Activated gamma-delta T cell treated with anti-CD3 and anti-CD28 coated beads, Interleukin-2, amount 50 U/mL, for 16 hours (primary cell): ENCODE results near the gene PLXDC2.
"Not testable (repeated sequence)": the region's sequence is repeated elsewhere in the genome, so short reads cannot be mapped to it uniquely, and the experiment has no call there.

Source experiments
- DNase-seq: peaks from one replicate; pipeline ENCODE4 v3.0.0-alpha.2; 2020; ENCODE audit warnings: low read depth

PLXDC2 gene

DNA sequence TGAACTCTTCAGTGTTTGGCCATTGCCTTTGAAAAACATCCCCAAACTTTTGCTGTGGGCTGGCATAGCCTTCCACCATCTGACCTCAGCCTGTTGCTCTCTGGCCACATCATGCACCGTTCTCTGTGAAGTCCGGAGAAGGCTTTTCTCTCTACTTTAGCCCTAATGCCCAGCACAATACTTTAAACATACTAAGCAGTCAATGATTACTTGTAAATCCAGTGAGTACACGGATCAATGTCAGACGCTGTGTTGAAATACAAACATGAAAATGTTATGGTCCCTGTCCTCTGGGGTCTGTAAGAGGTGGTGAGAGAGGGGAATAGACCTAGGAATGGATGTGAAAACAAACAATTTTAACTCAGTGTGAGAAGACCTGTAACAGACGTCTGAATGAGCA lies 297.9 kb downstream of the PLXDC2 start:
- DNase-seq, result no peak

DNA sequence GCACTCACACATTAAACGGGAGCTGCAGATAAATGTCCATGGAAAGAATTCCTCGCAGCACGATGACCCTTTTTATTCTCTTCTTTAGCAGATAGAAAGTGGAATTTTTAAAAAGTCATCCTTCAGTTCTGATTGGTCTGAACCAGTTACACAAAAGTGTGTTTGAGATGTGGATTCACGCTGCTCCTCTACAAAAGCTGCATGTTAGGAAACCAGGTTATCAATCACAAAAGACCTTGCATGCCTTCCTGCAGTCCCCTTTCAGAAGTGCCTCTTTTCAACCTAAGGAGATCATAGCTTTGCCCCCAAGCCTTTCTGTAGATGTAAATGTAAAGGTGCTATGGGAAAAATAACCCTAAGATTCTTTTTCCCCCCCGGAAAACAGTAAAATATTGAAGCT lies 299.7 kb downstream of the PLXDC2 start:
- no peak for DNase-seq

DNA sequence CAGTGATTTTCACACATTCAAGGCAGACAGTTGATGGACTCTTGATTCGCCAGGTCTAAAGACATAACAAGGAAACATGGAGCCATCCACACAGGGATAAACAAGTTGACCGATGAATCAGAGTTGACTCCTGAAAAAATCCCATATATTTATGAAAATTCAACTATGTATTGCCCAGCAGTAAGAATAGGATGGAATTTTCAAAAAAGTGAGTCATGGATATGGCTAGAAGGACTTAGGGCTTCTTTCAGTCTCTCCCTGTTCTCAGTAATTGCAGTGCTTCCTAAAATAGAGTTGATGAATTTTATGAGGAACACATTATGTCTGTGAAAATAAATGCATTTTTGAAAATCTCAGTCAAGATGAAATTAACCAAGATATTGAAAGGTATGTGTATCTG lies 301.2 kb downstream of the PLXDC2 start:
- DNase-seq, result no peak

DNA sequence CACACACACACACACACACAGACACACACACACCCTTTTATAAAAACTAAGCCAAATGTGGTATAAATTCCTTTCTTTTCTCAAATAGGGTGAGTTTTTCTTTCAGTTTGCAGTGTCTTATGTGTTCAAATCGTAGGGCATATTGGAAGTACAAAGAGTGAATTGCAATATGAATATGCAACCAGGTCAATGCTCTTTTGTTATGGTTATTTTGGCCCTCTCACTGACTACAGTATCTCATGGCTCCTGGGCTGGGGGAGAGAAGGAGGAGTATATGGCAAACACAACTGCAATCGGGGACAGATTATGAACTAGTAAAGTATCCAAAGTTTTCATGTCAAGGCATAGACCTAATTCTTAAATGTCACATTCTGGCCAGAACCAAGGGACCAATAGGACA lies 301.9 kb downstream of the PLXDC2 start:
- DNase-seq, result no peak

DNA sequence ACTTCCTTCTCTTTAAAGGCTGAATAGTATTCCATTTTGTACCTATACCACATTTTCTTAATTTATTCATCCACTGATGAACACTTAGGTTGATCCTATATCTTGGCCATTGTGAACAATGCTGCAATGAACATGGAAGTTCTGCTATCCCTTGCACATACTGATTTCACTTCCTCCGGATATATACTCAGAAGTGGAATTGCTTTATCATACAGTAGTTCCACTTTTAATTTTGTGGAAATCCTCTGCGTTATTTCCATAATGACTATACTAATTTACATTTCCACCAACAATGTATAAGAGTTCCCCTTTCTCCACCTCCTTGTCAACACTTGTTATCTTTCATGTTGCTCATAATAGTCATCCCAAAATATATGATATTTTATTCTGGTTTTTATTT lies 312.6 kb downstream of the PLXDC2 start:
- no peak for DNase-seq

DNA sequence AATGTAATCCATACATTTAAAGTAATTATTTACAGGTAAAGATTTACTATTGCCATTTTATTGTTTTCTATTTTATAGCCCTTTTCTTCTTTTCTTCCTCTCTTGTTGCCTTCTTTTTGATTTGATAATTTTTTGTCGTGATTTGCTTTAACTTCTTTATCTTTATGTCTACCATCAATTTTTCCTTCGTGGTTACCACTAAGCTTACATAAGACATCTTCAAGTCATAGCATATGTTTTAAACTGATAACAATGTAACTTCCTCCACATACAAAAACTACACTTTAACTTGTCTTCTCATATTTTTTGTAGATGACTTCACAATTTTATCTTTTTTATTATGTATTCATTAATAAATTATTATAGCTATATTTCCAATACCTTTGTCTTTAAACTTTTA lies 316.6 kb downstream of the PLXDC2 start:
- DNase-seq, result no peak

DNA sequence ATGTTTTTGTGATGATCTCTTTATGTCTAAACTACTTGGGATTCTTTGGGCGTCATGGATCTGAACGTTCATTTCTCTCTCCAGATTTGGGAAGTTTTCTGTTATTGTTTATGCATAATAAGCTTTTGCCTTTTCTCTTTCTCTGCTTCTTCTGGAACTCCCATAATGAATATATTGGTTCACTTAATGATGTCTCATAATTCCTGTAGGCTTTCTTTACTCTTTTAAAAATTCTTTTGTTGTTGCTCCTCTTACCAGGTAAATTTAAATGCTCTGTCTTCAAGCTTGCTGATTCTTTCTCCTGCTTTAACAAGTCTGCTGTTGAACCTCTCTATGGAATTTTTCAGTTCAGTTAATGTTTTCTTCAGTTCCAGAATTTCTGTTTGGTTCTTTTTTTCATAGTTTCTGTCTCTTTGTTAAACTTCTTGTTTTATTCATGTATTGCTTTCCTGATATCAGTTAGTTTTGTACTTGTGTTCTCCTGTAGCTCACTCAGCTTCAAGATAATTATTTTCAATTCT lies 317.5 kb downstream of the PLXDC2 start:
- DNase-seq, result no peak

DNA sequence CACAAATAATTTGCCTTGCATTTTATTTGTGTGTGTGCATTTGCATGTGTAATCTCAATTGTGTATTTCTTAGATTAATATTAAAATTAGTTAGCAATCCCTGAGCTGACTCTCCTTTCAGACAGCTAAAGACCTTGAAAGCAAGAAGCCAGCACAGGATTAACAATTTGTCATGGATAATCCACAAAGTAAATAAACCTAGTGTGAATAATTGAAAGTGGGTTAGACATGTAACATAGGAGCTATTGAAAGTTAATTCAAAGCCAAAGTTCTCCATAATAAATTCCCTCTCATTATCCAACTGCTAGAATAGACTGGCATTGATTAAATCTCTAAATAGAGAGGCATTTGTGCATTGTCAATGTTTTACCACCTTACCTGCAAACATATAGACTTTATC lies 326.1 kb downstream of the PLXDC2 start:
- DNase-seq, result no peak

DNA sequence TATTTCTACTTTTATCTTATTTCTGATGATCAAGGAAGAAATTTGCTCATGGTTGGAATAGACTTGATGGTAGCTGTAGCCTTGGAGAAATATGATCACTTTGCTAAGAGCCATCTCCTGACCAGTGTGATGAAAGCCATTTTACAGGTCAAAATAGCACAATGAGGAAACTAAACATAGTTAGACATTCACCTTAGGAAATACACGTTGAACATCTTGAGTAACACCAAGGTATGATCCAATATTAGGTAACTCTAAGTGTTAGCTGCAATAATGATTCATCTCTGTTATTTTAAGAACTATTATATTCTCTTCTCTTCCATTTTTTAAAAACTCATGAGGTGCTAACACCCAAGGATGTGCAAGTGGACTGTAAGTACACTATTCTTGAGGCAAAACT lies 328.0 kb downstream of the PLXDC2 start:
- DNase-seq, result no peak

DNA sequence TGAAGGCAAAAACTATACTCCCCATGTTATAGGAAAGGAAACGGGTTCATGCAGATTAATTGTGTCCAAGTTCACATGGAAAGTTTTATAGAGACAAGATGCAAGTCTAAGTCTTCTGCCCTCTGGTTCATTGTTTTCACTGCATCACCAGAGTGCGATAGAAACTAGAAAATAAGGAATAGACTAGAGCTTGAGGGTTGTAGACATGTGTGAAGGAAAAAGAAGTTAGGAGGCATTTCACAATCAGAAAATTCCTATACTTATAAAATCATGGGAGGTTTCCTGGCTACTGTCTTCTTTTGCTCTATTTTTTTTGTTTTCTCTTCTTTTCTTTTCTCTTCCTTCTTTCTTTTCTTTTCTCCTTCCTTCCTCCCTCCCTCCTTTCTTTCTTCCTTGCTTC lies 329.8 kb downstream of the PLXDC2 start:
- no peak for DNase-seq

DNA sequence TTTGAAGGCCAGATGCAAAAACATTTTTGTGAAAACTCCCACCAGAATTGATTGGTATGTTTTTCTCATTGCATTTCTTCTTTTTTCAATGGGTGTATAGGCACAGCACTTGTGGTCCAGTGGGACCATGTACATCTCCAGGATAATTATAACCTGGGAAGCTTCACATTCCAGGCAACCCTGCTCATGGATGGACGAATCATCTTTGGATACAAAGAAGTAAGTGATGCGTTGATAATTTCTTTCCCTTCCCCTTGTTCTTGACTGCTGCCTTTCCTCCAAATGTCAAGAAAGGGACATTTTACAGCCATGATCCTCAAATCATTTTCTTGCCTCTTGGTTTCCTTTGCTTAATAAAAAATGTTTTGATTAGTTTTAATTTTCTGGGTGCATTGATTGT lies 331.5 kb downstream of the PLXDC2 start:
- no peak for DNase-seq

DNA sequence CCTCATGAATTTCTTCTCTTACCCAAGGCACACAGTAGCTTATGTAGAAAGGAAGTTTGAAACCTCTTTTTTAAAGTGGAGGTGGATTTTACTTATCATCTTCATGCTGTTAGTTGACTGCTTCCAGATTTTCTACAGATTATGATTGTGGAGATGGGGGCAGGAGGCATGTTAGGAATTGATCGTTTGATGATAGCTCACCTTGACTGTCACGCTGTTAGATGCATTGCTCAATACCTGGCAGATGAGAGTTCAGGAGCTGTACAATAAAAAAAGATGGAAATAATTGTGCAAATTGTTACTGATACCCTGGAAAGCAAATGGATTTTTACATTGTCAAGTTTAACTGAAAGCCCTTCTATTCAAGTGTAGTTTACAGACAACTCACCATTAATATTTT lies 340.3 kb downstream of the PLXDC2 start:
- no peak for DNase-seq

DNA sequence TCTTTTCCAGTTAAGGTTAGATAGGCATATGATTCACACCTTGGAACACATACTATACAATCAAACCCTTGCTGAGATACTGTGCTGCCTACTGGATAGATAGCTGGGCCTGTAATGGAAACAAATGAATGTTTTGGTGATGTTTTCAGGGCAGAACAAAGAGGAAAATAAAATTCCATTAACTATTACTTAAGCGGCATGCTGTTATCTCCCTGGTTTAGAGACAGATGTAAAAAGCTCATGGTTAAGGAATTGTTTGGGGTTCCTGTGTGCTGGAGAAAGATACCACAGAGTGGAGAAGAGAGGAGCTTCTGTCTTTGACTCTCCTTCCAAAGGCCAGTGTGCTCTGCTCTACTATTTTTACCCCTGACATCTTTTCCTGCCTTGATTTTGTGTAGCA lies 341.1 kb downstream of the PLXDC2 start:
- no peak for DNase-seq

DNA sequence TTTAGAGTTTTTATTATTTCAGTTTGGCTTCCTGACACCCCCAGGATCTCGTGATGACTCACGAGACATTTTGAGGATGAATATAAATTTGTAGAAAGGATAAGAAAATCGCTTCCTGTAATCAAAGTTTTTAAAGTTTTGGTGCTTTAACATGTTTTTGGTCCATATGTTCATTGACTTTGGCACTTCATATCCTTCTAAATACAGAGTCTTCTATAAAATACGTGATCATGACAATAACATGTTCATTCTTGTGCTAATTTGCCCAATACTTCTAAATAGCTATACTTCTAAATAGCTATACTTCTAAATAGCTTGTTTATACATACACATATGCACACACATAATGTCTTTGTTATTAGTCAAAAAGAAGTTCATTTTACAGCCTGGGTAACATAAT lies 341.9 kb downstream of the PLXDC2 start:
- DNase-seq, result no peak

DNA sequence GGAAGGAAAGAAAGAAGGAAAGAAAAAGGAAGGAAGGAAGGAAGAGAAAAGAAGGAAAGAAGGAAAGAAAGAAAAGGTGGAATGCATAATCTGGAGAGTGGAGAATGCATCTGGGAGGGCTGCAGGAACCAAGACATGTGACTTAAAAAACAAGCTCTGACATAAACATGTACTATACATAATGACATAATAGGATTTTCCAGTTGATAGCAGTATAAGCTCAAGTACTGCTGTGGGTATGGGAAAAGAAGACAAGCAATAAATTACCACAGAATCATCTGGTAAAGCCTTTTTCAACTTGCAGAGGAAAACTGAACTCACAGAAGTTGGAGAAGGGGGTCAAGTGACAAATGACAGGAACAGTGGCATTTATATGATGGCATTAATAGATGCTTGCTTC lies 345.9 kb downstream of the PLXDC2 start:
- no peak for DNase-seq

DNA sequence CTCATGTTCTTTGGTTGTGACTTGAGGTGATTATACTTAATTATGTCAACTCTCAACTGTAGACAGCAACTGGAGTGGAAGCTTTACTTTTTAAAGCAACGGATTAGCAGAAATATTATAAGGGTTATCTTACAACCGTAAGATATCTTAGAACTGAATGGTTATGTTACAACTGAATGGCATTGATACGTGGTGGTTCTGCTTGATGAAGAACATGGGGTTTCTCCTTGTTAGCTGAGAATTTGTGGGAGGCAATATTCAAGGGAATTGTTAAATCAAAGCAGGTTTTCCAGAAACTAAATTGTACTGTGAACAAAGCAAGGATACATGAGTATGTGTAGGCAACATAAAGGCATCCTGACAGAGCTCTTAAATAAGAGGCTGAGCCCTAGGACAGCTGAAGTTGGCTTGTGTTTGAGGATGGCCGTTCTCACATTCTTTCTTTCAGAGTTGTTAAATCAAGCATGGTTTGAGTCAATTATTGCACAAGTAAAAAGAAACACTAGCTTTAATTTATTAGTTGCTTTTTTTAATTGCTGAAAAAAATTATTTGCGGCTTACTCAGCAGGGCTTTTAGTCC lies 350.0 kb downstream of the PLXDC2 start:
- no peak for DNase-seq

DNA sequence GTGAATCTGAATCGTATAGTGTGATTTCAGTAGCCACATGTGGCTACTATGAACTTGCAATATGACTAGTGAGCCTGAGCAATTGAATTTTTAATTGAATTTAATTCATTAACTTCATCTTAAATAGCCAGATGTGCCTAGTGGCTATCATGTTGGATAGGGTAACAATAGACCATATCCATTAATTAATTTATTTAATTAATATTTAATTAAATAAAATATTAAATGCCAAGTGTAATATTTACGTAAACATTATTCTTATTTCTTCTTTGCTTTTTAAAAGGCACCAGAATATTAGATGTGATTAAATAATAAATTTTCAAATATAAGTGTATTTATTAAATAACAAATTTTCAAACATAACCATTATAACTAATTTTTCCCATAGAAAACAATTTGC lies 354.4 kb downstream of the PLXDC2 start:
- no peak for DNase-seq

DNA sequence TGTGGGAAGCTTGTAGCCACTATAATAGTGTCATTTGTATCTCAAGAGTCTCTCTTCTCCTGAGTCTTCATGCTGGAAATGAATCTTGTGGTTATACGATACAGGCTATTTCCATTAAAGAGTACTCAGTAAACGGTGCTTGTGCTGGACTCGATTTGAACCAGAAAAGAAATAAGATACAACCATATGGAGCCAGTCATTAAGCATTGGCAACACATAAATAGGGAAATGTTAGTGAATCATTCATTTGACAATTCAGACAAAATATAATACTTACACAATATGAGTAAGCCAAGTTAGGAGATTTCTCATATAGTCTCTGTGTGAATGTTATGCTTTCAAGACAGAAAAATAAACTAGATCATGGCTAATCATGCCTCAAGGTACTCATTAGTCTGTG lies 356.8 kb downstream of the PLXDC2 start:
- DNase-seq, result no peak

DNA sequence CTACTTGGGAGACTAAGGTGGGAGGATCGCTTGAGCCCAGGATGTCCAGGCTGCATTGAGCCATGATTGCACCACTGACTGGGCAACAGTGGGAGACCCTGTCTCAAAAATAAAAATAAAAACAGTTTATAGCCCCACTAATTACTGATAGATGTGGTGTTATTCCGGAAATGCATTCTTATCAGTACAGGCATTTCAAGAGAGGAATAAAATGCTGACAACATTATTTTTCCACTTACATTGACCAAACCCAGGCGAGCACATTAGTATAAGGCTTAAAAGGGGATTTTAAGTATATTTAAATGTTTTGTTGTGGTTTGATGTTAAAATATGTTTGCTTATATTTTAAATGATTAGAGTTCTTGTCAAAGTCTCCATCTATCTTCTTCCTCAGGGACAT lies 359.5 kb downstream of the PLXDC2 start:
- no peak for DNase-seq

DNA sequence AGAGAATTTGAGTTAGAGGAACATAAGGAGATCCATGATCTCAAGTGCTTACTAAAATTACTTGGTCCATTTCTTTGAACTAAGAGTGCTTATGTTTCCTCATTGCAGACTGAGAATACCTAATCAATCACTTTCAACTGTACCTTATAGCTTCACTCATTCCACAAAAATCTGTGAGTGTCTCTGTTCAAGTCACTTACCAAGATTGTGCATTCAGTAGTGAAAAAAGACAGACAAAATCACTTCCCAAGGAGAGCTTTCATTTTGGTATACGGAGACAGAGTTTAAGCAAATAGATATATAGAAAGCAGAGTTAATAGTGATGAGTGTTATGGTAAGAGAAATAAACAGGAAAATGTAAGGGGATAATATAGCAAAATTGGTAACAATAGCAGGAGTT lies 364.5 kb downstream of the PLXDC2 start:
- no peak for DNase-seq

DNA sequence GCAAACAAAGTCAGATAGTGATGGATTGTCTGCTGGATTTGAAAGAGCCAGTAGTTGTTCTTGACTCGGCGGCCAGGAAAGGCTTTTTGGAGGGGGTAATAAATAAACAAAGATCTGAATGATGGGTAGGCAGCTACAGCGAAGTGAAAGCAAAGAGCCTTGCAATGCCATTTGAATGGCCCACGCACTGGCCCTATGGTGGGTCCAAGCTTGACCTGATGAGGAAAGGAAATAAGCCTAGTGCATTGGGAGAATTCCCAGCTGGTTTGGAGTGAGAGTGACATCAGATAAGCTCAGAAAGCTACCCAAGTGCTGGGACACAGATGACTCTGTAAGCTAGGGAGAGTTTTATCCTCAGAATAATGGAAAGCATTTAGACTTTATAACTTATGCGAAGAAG lies 365.2 kb downstream of the PLXDC2 start:
- DNase-seq, result no peak

DNA sequence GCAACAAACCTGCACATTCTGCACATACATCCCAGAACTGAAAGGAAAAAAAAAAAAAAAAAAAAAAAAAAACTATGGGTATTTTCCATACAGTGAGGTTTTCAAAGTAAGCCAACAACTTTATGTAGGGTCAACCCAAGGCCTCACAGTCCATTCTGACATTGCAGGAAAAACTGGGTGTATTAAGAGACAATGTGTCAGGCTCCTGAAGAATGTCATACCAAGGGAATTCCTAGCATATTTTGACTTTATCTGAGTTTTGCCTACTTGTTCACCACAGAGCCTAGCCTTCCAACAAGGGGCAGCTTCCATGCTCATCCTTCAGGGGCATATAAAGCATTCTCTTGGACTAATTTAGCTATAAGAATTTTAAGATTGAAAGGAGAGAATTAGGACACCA lies 368.9 kb downstream of the PLXDC2 start:
- no peak for DNase-seq

DNA sequence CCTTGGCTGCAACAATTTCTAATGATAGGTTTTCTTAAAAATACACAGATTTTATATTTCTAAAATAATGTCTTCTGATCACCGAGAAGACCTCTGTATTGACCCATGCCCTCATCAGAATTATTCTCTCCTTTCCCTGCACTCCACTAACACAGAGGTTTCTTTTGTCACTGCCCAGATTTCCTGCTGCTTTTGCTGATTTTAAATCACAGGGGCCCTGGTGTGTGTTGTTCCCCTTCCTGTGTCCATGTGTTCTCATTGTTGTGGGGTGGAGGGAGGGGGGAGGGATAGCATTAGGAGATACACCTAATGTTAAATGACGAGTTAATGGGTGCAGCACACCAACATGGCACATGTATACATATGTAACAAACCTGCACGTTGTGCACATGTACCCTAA lies 375.2 kb downstream of the PLXDC2 start:
- DNase-seq, result not testable (repeated sequence)

DNA sequence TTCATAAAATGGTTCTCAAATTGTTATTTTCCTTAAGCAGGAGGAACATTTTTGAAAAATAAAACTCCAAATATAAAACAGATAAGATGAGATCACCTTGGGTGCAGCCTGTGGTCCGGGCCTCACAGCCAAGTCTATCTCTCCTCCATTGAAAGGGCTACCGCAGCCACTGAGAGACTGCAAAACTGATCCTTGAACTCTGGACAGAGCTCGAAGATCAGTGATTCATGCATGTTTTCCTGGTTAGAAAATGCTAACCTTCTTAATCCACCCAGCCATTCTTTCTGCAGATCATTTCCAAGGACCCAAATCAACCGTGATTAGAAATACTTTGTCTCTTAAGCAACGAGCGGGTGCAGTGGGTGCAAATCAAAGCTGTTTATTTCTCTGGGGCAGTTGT lies 378.8 kb downstream of the PLXDC2 start:
- DNase-seq, result no peak

DNA sequence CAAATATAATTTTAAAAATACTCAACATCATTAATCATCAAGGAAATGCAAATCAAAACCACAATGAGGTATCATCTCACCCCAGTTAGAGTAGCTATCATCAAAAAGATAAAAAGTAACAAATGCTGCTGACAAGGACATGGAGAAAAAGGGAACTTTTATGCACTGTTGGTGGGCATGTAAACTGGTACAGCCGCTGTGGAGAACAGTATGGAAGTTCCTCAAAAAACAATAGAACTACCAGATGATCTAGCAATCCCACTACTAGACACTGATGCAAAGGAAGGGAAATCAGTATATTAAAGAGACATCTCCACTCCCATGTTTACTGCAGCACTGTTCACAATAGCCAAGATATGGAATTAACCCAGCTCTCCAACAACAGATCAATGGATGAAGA lies 384.5 kb downstream of the PLXDC2 start:
- no peak for DNase-seq
